T-helper 2 cell (primary cell): ENCODE results near the gene CHMP4A.
"Not testable (repeated sequence)": the region's sequence is repeated elsewhere in the genome, so short reads cannot be mapped to it uniquely, and the experiment has no call there.

ENCODE experiments used
- DNase-seq, 5 experiments: peaks; one replicate each; pipeline versions ENCODE4 v3.0.0 to v3.0.0-alpha.2; 2012 to 2022

Gene CHMP4A

DNA sequence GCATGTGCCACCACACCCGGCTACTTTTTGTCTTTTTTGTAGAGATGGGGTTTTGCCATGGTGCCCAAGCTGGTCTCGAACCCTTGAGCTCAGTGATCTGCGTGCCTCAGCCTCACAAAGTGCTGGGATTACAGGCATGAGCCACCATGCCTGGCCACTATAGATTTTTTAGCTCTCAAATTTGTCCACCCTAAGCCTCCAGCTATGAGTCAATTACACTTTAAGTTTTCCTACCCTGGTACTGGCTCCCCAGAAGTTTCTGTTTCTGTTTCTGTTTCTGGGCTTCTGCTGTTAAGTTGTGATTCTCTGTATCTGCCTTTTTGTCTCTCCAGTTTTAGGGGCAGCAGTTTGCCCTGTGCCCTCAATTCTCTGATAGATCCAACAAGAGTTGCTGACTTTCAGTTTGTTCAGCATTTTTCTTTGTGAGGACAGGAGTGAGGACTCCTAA is 33.5 kb upstream of the CHMP4A start:
- DNase-seq = peak in 2 of 5 experiments; percentile 15 to 86

GRCh38 chr14:24245350-24245749 is 32.1 kb upstream of the CHMP4A start:
- not testable (repeated sequence) for DNase-seq

- no peak for DNase-seq
These were observed 30.1 kb upstream of the CHMP4A start for GRCh38 chr14:24243336-24243836.

DNA sequence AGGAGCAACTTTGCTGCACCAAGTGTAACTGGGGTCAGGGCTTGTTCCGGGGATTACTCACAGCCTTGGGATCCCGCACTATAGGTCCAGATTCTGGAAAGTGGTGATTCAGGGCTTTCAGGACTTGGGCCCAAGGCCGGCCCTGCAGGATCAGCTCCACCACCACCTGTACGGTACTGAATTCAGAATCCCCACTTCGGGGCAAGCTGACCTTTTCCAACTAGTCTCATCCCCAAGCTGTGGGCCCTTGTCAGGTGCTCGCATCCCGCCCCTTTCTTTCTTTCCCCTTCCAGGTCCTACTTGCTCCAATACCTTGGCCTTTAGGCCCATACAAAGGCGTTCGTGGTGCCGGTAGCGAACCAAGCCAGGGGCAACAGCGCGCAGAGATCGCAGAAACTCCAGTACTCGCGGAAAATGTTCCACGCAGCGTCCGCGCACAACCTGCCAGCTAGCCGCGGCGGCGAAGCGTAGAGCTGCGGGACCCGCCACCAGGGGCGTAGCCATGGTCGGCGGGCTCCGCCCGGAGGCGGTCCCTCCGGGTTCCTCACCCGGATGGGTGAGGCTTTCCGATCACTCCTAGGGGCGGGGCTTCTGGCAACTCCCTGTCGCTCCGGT is 28.6 kb upstream of the CHMP4A start:
- peak; percentile 86 to 95 (median 94) for DNase-seq

GRCh38 chr14:24240110-24240918 is 27.0 kb upstream of the CHMP4A start:
- DNase-seq = no peak

GRCh38 chr14:24238527-24239037 is 25.3 kb upstream of the CHMP4A start:
- no peak for DNase-seq

GRCh38 chr14:24238123-24238522 is 24.8 kb upstream of the CHMP4A start:
- no peak for DNase-seq

DNA sequence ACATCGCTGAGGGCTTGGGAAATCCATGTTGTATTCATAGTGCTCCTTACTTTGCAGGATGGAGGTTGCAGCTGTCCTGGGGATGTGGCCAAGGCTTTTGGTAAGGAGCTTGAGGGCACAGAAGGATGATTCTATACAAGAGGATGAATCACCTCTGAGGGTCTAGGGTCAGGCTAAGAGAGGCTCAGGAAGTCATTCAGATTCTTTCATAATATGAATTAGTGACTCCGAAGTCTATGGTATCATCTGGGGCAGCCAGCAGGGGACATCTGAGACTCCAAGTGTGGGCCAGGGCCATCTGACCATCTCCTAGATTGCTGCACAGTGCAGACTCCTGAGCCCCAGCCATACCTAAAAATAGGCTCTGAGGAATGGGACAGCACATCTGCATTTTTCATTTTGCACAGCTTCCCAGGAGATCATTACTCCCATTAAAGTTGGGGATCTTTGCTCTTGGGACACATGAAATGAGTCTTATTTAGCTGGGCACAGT is 24.2 kb upstream of the CHMP4A start:
- DNase-seq = no peak

GRCh38 chr14:24236689-24237462 is 23.6 kb upstream of the CHMP4A start:
- no peak for DNase-seq

GRCh38 chr14:24235804-24236688 is 22.8 kb upstream of the CHMP4A start:
- DNase-seq = no peak

- DNase-seq = peak in 1 of 5 experiments; percentile 94
These were observed 21.1 kb upstream of the CHMP4A start for GRCh38 chr14:24234095-24235005.

DNA sequence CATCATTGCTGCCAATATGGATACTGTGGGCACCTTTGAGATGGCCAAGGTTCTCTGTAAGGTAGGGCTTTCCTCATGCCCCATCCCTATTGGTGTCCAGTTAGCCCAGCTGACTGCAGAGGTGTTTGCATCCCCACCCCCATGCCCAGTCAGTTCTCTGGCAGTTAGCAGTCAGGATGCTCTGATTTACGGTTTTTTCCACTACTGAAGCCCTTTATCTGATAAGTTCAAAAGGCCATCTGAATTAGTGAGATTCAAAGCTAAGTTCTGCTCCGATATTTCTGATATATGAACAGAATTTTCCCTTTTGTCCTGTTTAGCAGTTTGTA is 20.2 kb upstream of the CHMP4A start:
- peak in 1 of 5 experiments; percentile 77 for DNase-seq

DNA sequence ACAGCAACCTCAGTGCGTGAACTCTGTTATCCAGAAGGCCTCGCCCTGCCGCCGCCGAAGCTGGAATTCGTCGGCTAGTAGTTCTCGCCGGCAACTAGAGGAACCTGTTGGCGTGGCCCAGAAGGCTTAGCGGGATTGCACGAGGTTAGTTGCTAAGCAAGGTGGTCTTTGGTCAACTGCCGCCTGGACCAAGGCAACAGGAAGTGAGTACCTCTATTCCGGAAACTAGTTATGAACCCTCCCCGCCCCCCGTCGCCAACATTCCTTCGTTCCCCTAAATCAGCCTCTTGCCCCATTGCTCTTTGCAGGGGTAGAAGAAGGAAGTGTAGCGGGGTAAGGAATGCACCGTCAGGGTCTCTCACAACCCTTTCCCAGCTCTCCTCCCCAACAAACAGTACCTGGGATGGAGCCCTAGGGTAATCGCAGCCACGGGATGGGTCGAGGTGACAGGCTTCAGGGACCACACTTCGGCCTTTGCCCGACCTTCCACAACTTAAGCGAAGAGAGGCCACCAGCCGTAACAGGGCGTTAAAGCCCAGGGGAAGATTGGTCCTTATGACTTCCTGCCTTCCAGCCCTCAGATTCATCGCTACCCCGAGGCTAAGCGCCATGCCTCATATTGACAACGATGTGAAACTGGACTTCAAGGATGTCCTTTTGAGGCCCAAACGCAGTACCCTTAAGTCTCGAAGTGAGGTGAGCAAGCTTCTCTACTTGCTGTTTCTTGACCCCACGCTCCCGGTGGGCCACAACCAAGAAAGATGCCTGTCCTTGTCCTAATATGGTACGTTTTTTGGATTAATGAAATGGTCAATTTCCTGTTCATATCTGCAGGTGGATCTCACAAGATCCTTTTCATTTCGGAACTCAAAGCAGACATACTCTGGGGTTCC is 19.6 kb upstream of the CHMP4A start, which contains the start of gene GMPR2:
TSS of gene GMPR2 (plus strand) at position 285 of the 893 bp plus-strand sequence. CDS start at position 610, 325 bp downstream.
- peak in 1 of 5 experiments; percentile 46 for DNase-seq

- DNase-seq = peak; percentile 61 to 97 (median 87)
These were observed 18.9 kb upstream of the CHMP4A start, which contains the start of gene NEDD8 for GRCh38 chr14:24232121-24232644. Gene NEDD8 (minus strand): TSS chr14:24232367. CDS start chr14:24232267, 100 bp downstream.

DNA sequence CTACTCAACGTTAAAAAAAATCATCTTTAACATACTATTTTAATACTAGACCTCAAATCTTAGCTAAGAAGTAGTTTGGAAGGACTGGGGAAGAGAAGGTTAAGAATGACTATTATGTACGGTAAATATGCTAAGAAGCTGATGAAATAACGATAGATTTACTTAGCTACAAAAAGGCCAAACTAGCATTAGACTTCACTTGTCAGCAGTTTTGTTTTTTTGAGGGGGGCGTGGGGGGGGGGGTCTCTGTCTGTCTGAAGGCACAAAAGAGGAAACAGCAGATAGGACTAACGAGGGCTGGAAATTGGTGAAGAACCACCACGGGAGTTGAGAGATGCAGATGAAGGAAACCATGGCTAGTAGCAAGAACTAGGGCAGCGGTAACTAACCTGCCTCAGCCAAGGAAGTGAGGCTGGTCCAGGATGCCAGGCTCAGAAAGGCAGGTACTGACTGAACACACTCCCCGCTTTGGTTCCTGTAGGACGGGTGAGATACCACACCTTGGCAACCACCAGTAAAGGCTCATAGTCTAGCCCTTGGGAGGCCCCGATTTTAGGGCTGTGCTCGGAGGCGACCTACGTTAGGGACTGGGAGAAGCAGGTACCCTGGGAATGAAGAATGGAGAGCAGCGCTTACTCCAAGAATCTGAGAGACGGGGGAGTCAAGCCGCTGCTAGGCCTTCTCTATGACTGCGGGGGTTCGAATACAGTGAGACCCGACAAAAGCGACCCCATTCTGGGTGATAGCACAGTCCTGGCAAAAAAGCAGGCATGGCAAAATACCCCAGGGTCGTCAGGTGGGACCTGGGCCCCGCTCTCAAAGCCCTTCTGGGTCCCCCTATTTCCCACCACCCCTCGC is 18.2 kb upstream of the CHMP4A start:
- peak in 2 of 5 experiments; percentile 34 to 53 for DNase-seq

DNA sequence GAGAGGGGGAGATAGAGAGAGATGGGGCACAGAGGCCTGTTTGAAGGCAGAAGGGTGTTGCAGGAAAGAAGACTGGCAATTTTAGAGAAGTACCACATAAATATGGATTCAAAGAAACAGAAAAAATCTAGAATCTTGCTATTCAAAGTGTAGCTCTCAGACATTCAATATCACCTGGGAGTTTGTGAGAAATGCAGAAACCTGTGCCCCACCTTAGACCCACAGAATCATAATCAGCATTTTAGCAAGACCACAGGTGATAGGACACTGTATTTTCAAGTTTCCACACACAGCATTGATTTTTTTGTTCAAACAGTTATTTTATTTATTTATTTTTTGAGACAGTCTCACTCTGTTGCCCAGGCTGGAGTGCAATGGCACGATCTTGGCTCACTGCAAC is 15.6 kb upstream of the CHMP4A start:
- no peak for DNase-seq

GRCh38 chr14:24226473-24226872 is 13.2 kb upstream of the CHMP4A start:
- no peak for DNase-seq

GRCh38 chr14:24224618-24225071 is 11.4 kb upstream of the CHMP4A start:
- DNase-seq = no peak
